Measurements from ENCODE around the gene GDF11.

GDF11 gene

DNA sequence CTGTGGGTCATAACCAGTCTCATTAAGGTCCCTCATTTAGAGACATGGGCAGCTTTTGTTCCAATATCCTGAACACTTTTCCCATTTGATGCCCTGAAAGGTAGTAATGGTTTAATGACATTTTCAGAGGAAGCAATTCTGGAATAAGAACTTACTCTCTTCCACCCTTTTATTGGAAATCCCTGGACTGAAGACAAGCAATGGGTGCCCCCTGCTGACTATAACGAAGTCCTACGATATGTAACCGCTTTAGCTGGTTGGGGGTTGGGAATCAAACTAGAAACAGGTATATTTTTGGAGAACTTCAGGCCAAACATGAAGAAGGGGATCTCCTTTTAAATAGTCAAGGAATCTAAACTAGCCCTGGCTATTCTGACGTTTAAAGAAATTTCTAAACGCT is 54.1 kb downstream of the GDF11 start:
- Histone ChIP-seq H3K36me3 (ENCODE audit: control insufficient read depth, insufficient read depth, low read length) (peaks cover 47% of the 10 kb centered on the region), H3K27me3 (ENCODE audit: control insufficient read depth, insufficient read depth, low read length, poor library complexity, severe bottlenecking) (no peaks in the 10 kb centered on the region), H3K4me3 (ENCODE audit: insufficient read depth, low read depth, low read length) (no peak overlapping the region), H3K27ac (ENCODE audit: insufficient read depth, low read depth, low read length, poor library complexity, severe bottlenecking) (no peak overlapping the region), H3K9me3 (ENCODE audit: control insufficient read depth, low read length) (no peaks in the 10 kb centered on the region), H3K4me1 (ENCODE audit: control insufficient read depth, insufficient read depth, low read length) (no peaks in the 10 kb centered on the region)
- WGBS, 2 experiments, result 67 to 68% methylated on average over 5 of the region's 5 CpGs

DNA sequence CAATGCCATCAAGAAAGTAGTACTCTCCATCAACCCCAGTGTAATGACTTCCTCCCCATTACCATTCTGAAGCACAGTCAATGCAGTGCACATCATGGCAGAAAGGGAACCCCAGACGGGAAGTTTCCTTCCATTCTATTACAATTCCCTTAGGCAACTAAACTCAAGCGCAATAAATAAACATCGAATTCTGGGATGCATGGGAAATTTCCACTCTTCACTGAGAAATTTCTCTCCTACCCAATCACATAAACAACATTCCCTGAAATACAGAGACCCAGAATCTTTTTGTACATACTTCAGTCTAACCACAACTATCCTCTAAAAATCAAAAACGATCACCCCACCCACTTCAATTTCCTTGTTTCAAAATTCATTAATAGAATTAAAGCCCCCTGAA is 54.6 kb downstream of the GDF11 start:
- Histone ChIP-seq H3K9me3 (ENCODE audit: control insufficient read depth, low read length) (no peaks in the 10 kb centered on the region), H3K4me1 (ENCODE audit: control insufficient read depth, insufficient read depth, low read length) (no peaks in the 10 kb centered on the region), H3K4me3 (ENCODE audit: insufficient read depth, low read depth, low read length) (no peak overlapping the region), H3K36me3 (ENCODE audit: control insufficient read depth, insufficient read depth, low read length) (peaks cover 47% of the 10 kb centered on the region), H3K27ac (ENCODE audit: insufficient read depth, low read depth, low read length, poor library complexity, severe bottlenecking) (no peak overlapping the region), H3K27me3 (ENCODE audit: control insufficient read depth, insufficient read depth, low read length, poor library complexity, severe bottlenecking) (no peaks in the 10 kb centered on the region)
- WGBS, 2 experiments, result 88 to 94% methylated on average over 4 of the region's 4 CpGs
